Activated T-helper 1 cell treated with anti-CD3 and anti-CD28 coated beads, Interleukin-12 subunit alpha, Interleukin-12 subunit beta, Interleukin-2, Interleukin-4 antibody, amounts not matched to agents 30 ng/mL and 10 ng/mL and 1 ng/mL, durations not matched to agents 14 hours and 24 hours and 36 hours (primary cell): ENCODE results near the gene MEPCE. TPM values are rescaled to one million over a fixed set of nuclear protein-coding genes. Genes with fewer than 3 reads are reported as not detected.

Source experiments
- DNase-seq: peaks from one replicate; pipeline ENCODE4 v3.0.0; 2021; ENCODE audit warnings: low spot score
- H3K27ac Mint-ChIP-seq: one replicate; pipeline ENCODE4 v1.8.0; 2021; ENCODE audit warnings: mild to moderate bottlenecking, mixed read lengths
- H3K27me3 Mint-ChIP-seq: one replicate; pipeline ENCODE4 v1.8.0; 2022; ENCODE audit warnings: mild to moderate bottlenecking, moderate library complexity, mixed read lengths; ENCODE audit not compliant: insufficient read depth
- H3K36me3 Mint-ChIP-seq: one replicate; pipeline ENCODE4 v1.8.0; 2021; ENCODE audit warnings: low read depth, mixed read lengths
- H3K4me1 Mint-ChIP-seq: one replicate; pipeline ENCODE4 v1.8.0; 2021; ENCODE audit warnings: low read depth, mixed read lengths
- H3K4me3 Mint-ChIP-seq: one replicate; pipeline ENCODE4 v1.8.0; 2021; ENCODE audit warnings: mild to moderate bottlenecking, moderate library complexity, mixed read lengths
- H3K9me3 Mint-ChIP-seq: one replicate; pipeline ENCODE4 v1.8.0; 2021; ENCODE audit warnings: mixed read lengths
- intact Hi-C: fragments of 100-400 bp; cut with micrococcal nuclease; formaldehyde crosslinking; loops from one replicate; pipeline ENCODE4 v1.15.1; 2024
- total RNA-seq: library from RNA; stranded (reverse); gene quantifications from 2 replicates; pipeline ENCODE4 v1.2.3, GENCODE V29; 2022

The MEPCE gene
- total RNA-seq, 1 donor from 2014 or later = 58.8 TPM

- peaks cover 40% of the 10 kb centered on the region for H3K4me1 Mint-ChIP-seq
- no peaks in the 10 kb centered on the region for H3K9me3 Mint-ChIP-seq
- H3K4me3 Mint-ChIP-seq = peak overlapping the region; percentile 99
- H3K27ac Mint-ChIP-seq = peak overlapping the region; percentile 82
- intact Hi-C loops = loop anchor here (5.0 kb wide), 2 partner anchors 215 to 250 kb away; partner anchors contain the start of gene GIGYF1
- H3K27me3 Mint-ChIP-seq = peaks cover 1% of the 10 kb centered on the region
- no peak for DNase-seq
- H3K36me3 Mint-ChIP-seq = peaks cover 31% of the 10 kb centered on the region
Measured at GRCh38 chr7:100476903-100477870, 47.6 kb downstream of the MEPCE start.

- Mint-ChIP-seq H3K27me3 (peaks cover 6% of the 10 kb centered on the region), H3K4me3 (peak overlapping the region; percentile 99), H3K27ac (peak overlapping the region; percentile 93), H3K4me1 (peaks cover 46% of the 10 kb centered on the region), H3K36me3 (peaks cover 29% of the 10 kb centered on the region), H3K9me3 (no peaks in the 10 kb centered on the region)
- no peak for DNase-seq
- intact Hi-C loops = loop anchor here (2.0 to 5.0 kb wide), 4 partner anchors 197 to 375 kb away; partner anchors contain the start of genes GIGYF1 and SLC12A9
Measured at GRCh38 chr7:100477871-100478267, 48.2 kb downstream of the MEPCE start.

GRCh38 chr7:100478958-100479660, 49.5 kb downstream of the MEPCE start, which contains the start of gene TSC22D4:
Gene TSC22D4 (minus strand): TSS chr7:100479214. CDS start chr7:100478038, 1,176 bp downstream.
- intact Hi-C loops = loop anchor here (1.0 to 5.0 kb wide), 10 partner anchors 10 to 374 kb away; partner anchors contain the start of genes FBXO24, GIGYF1, LRCH4 and PPP1R35
- Mint-ChIP-seq H3K36me3 (peaks cover 18% of the 10 kb centered on the region), H3K9me3 (no peaks in the 10 kb centered on the region), H3K27ac (peak within 1 kb of the TSS; percentile 93), H3K27me3 (peaks cover 6% of the 10 kb centered on the region), H3K4me3 (peak within 1 kb of the TSS; percentile 99), H3K4me1 (peaks cover 35% of the 10 kb centered on the region)
- peak; percentile 85 for DNase-seq

GRCh38 chr7:100481466-100481865, 51.8 kb downstream of the MEPCE start:
- no peak overlapping the region for H3K27ac Mint-ChIP-seq
- peaks cover 9% of the 10 kb centered on the region for H3K27me3 Mint-ChIP-seq
- H3K36me3 Mint-ChIP-seq = peaks cover 7% of the 10 kb centered on the region
- H3K4me3 Mint-ChIP-seq = peak overlapping the region; percentile 1
- H3K4me1 Mint-ChIP-seq = peaks cover 20% of the 10 kb centered on the region
- no peaks in the 10 kb centered on the region for H3K9me3 Mint-ChIP-seq
- intact Hi-C loops = no loop called here
- no peak for DNase-seq

- Mint-ChIP-seq H3K4me1 (peaks cover 13% of the 10 kb centered on the region), H3K9me3 (no peaks in the 10 kb centered on the region), H3K27me3 (peaks cover 9% of the 10 kb centered on the region), H3K27ac (peak overlapping the region; percentile 24), H3K36me3 (no peaks in the 10 kb centered on the region), H3K4me3 (peak overlapping the region; percentile 90)
- intact Hi-C loops = loop anchor here (1.0 kb wide), 3 partner anchors 13 to 77 kb away; no protein-coding TSS in a partner anchor
- no peak for DNase-seq
Measured at GRCh38 chr7:100482728-100483089, 53.1 kb downstream of the MEPCE start.

GRCh38 chr7:100483090-100483721, 53.6 kb downstream of the MEPCE start:
- peak; percentile 71 for DNase-seq
- Mint-ChIP-seq H3K27ac (peak overlapping the region; percentile 24), H3K9me3 (no peaks in the 10 kb centered on the region), H3K4me3 (peak overlapping the region; percentile 90), H3K36me3 (no peaks in the 10 kb centered on the region), H3K27me3 (peaks cover 9% of the 10 kb centered on the region), H3K4me1 (peaks cover 13% of the 10 kb centered on the region)
- intact Hi-C loops = loop anchor here (1.0 kb wide), 3 partner anchors 14 to 76 kb away; no protein-coding TSS in a partner anchor

Other genes starting within 250 kb of the MEPCE start
- 30.5 and 31.2 TPM in 2 replicates for gene PVRIG, start 209.9 kb upstream of the MEPCE start, total RNA-seq
- not detected in 2 replicates for gene SPDYE3, start 122.1 kb upstream of the MEPCE start, total RNA-seq
- gene PILRB, start 71.7 kb upstream of the MEPCE start, total RNA-seq = 82.6 and 83.9 TPM in 2 replicates
- 9.6 and 9.9 TPM in 2 replicates for gene PILRA, start 56.3 kb upstream of the MEPCE start, total RNA-seq
- 2.0 and 2.4 TPM in 2 replicates for gene ZCWPW1, start 1.1 kb upstream of the MEPCE start, total RNA-seq
- 57.6 and 58.6 TPM in 2 replicates for gene PPP1R35, start 6.7 kb downstream of the MEPCE start, total RNA-seq
- 2.8 and 2.9 TPM in 2 replicates for gene SPACDR, start 34.4 kb downstream of the MEPCE start, total RNA-seq
- gene TSC22D4, start 49.4 kb downstream of the MEPCE start, total RNA-seq = 126 and 134 TPM in 2 replicates
- 0.23 and 0.37 TPM in 2 replicates for gene NYAP1, start 54.1 kb downstream of the MEPCE start, total RNA-seq
- gene AGFG2, start 109.4 kb downstream of the MEPCE start, total RNA-seq = 113 and 124 TPM in 2 replicates
- gene SAP25, start 144.1 kb downstream of the MEPCE start, total RNA-seq = 9.1 and 11.2 TPM in 2 replicates
- gene LRCH4, start 156.3 kb downstream of the MEPCE start, total RNA-seq = 104 and 107 TPM in 2 replicates
- 0.27 and 0.41 TPM in 2 replicates for gene FBXO24, start 156.5 kb downstream of the MEPCE start, total RNA-seq
- gene PCOLCE, start 172.5 kb downstream of the MEPCE start, total RNA-seq = 4.3 and 4.7 TPM in 2 replicates
- gene MOSPD3, start 182.7 kb downstream of the MEPCE start, total RNA-seq = 10.3 and 11.5 TPM in 2 replicates
- gene TFR2, start 211.7 kb downstream of the MEPCE start, total RNA-seq = 13.8 and 15.0 TPM in 2 replicates
- not detected in 2 replicates for gene ACTL6B, start 226.6 kb downstream of the MEPCE start, total RNA-seq
- gene GNB2, start 243.9 kb downstream of the MEPCE start, total RNA-seq = 218 and 221 TPM in 2 replicates